ENCODE results near the gene SMPD3. TPM values are rescaled to one million over a fixed set of nuclear protein-coding genes. Genes with fewer than 3 reads are reported as not detected.

Gene SMPD3
- total and polyA plus RNA-seq, 9 of the 15 experiments (the other 6 are each of a cell fraction or from before 2014, with no cell fraction given), result 0.03 to 1.2 (median 0.18) TPM

GRCh38 chr16:68388124-68388523, 60.2 kb downstream of the SMPD3 start:
- TF ChIP-seq HNRNPL (IDR thresholded peaks at IDR 0.05; ENCODE audit: low read depth, low read length), result no peak
- no peak for TF ChIP-seq CEBPB (tag; IDR thresholded peaks at IDR 0.05)
- Histone ChIP-seq H3K27ac (ENCODE audit: extremely low read depth, low read depth, low read length) (no peak overlapping the region), H2AFZ (ENCODE audit: low read depth, low read length) (no peak overlapping the region), H3K9ac (ENCODE audit: insufficient read depth in 1 of 2, low read depth in 2 of 2, low read length in 2 of 2) (0 out of 4 replicates have a peak overlapping the region, but pooled peaks of 1 of the 2 experiments have one; percentile 27), H3K4me2 (ENCODE audit: insufficient read depth, low read length) (no peak overlapping the region), H3K4me1 (replicated peaks in 1 of 2; ENCODE audit: control insufficient read depth in 2 of 2, insufficient read depth in 2 of 2, low read length in 2 of 2) (peaks cover 7 to 10% of the 10 kb centered on the region in 2 experiments; a peak in 3 of 5 replicates), H3K9me3 (replicated peaks; ENCODE audit: control insufficient read depth, insufficient read depth, low read depth, low read length) (no peaks in the 10 kb centered on the region), H3K9me1 (ENCODE audit: control insufficient read depth, insufficient read depth, low read length) (peaks cover 3% of the 10 kb centered on the region), H3K36me3 (ENCODE audit: control insufficient read depth, insufficient read depth, low read length) (no peaks in the 10 kb centered on the region), H4K20me1 (replicated peaks; ENCODE audit: control insufficient read depth, insufficient read depth, low read length) (no peaks in the 10 kb centered on the region), H3K79me2 (ENCODE audit: control insufficient read depth, insufficient read depth, low read length) (no peaks in the 10 kb centered on the region), H3K4me3 (no peak overlapping the region), H3K27me3 (ENCODE audit: control insufficient read depth in 2 of 2, insufficient read depth in 2 of 2, low read length in 2 of 2) (peaks cover 6 to 8% of the 10 kb centered on the region in 2 experiments; a peak in 3 of 5 replicates)
- intact Hi-C loops (cut with micrococcal nuclease) (no loop called here), in situ Hi-C loops (cut with MboI) (no loop called here)
- no peak for DNase-seq (ENCODE audit: extremely low read depth in 1 of 4, low spot score in 3 of 4)
- WGBS (ENCODE audit: insufficient coverage, low coverage, missing lambda C conversion rate), result 19% methylated on average over 3 of the region's 3 CpGs
- ChIA-PET CTCF (ENCODE audit: low intra/inter-chr PET ratio) (no interaction called here), POLR2A (interaction anchor here (0.5 to 0.7 kb wide), 2 partner anchors 15 to 19 kb away, joined by 3 read pairs; no protein-coding TSS in a partner anchor)
- no peak for FAIRE-seq
- BruUV-seq (replicated peaks), result no TSS peak
- no peak for ATAC-seq

DNA sequence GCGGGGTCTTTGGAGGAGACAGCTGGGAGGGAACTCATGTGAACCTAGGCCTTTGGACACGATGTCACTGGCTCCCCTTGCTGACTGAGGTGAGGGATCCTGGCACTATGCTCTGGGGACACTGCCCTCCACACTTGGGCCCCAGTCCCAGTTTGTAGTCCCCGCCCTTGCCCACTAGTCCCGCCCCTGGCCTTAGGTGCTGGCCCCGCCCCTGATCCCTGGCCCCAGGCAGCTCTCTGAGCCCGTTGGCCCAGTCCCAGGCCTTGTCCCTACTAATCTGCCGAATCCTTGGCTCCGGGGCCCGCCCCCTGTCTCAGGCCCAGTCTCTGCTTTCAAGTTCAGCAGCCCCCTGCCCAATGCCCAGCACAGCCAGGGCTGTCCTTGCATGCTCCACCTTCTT, 61.0 kb downstream of the SMPD3 start:
- WGBS (ENCODE audit: insufficient coverage, low coverage, missing lambda C conversion rate), result 16% methylated on average over 6 of the region's 9 CpGs
- no TSS peak for BruUV-seq (replicated peaks)
- CTCF ChIA-PET (ENCODE audit: low intra/inter-chr PET ratio), result no interaction called here

More for the DNA sequence above, 61.0 kb downstream of the SMPD3 start:
- H3K4me3 ChIP-seq, result no peak overlapping the region
- H3K4me2 ChIP-seq (ENCODE audit: insufficient read depth, low read length), result no peak overlapping the region
- no peak overlapping the region for H2AFZ ChIP-seq (ENCODE audit: low read depth, low read length)
- no peaks in the 10 kb centered on the region for H4K20me1 ChIP-seq (replicated peaks; ENCODE audit: control insufficient read depth, insufficient read depth, low read length)
- intact Hi-C loops (cut with micrococcal nuclease) (no loop called here), in situ Hi-C loops (cut with MboI) (no loop called here)
- peaks cover 3% of the 10 kb centered on the region for H3K9me1 ChIP-seq (ENCODE audit: control insufficient read depth, insufficient read depth, low read length)
- no peaks in the 10 kb centered on the region for H3K36me3 ChIP-seq (ENCODE audit: control insufficient read depth, insufficient read depth, low read length)
- FAIRE-seq, result no peak
- TF ChIP-seq POLR2A (conservative IDR thresholded peaks at IDR 0.05), result no peak
- no peak for TF ChIP-seq RAD51 (IDR thresholded peaks at IDR 0.05; ENCODE audit: borderline replicate concordance, low read depth)
- no peak for TF ChIP-seq NR4A1 (CRISPR knock-in tag; IDR thresholded peaks at IDR 0.05)
- TF ChIP-seq NR4A1 (tag; IDR thresholded peaks at IDR 0.05), result no peak
- TF ChIP-seq ZBTB17 (CRISPR knock-in tag; IDR thresholded peaks at IDR 0.05), result no peak
- TF ChIP-seq CEBPB (tag; IDR thresholded peaks at IDR 0.05), result no peak
- no peak for TF ChIP-seq ZNF224 (CRISPR knock-in tag; IDR thresholded peaks at IDR 0.05)
- no peaks in the 10 kb centered on the region for H3K9me3 ChIP-seq (replicated peaks; ENCODE audit: control insufficient read depth, insufficient read depth, low read depth, low read length)
- ATAC-seq, result peak; percentile 89
- DNase-seq (ENCODE audit: extremely low read depth in 1 of 4, low spot score in 3 of 4), result peak; percentile 33 to 75 (median 65)
- no peaks in the 10 kb centered on the region for H3K79me2 ChIP-seq (ENCODE audit: control insufficient read depth, insufficient read depth, low read length)
- H3K27me3 ChIP-seq (ENCODE audit: control insufficient read depth in 2 of 2, insufficient read depth in 2 of 2, low read length in 2 of 2), result peaks cover 6% of the 10 kb centered on the region in 2 experiments; a peak in 2 of 5 replicates
- peaks cover 7 to 10% of the 10 kb centered on the region in 2 experiments; a peak in 3 of 5 replicates for H3K4me1 ChIP-seq (replicated peaks in 1 of 2; ENCODE audit: control insufficient read depth in 2 of 2, insufficient read depth in 2 of 2, low read length in 2 of 2)
- H3K9ac ChIP-seq (ENCODE audit: insufficient read depth in 1 of 2, low read depth in 2 of 2, low read length in 2 of 2), result 0 out of 4 replicates have a peak overlapping the region, but pooled peaks of 1 of the 2 experiments have one; percentile 29
- no peak overlapping the region for H3K27ac ChIP-seq (ENCODE audit: extremely low read depth, low read depth, low read length)
- POLR2A ChIA-PET, result interaction anchor here (0.7 to 1.4 kb wide), 2 partner anchors 12 to 369 kb away, joined by 4 to 5 read pairs; no protein-coding TSS in a partner anchor
